Endodermal cell (in vitro differentiated cells): ENCODE results near the gene GPHN. TPM values are rescaled to one million over a fixed set of nuclear protein-coding genes. Genes with fewer than 3 reads are reported as not detected.

ENCODE experiments used
- DNase-seq: peaks from one replicate; pipeline ENCODE4 v3.0.0-alpha.2; 2017
- H3K27ac ChIP-seq: 2 replicates; pipeline ENCODE4 v1.5.1; 2013; ENCODE audit warnings: mild to moderate bottlenecking, low read depth, low read length, moderate library complexity
- H3K27me3 ChIP-seq: 2 replicates; pipeline ENCODE4 v1.6.1; 2013; ENCODE audit warnings: mild to moderate bottlenecking, low read length, moderate library complexity; ENCODE audit not compliant: insufficient read depth, control insufficient read depth, poor library complexity, severe bottlenecking
- H3K36me3 ChIP-seq: 2 replicates; pipeline ENCODE4 v1.7.0; 2013; ENCODE audit warnings: mild to moderate bottlenecking, low read length, moderate library complexity; ENCODE audit not compliant: control insufficient read depth, insufficient read depth
- H3K4me1 ChIP-seq: one replicate; pipeline ENCODE4 v1.7.0; 2013; ENCODE audit warnings: low read length; ENCODE audit not compliant: control insufficient read depth, insufficient read depth
- H3K4me3 ChIP-seq: 2 replicates; pipeline ENCODE4 v1.5.1; 2013; ENCODE audit warnings: mild to moderate bottlenecking, low read length, moderate library complexity
- H3K9ac ChIP-seq: 2 replicates; pipeline ENCODE4 v1.6.1; 2013; ENCODE audit warnings: mild to moderate bottlenecking, low read length, moderate library complexity; ENCODE audit not compliant: poor library complexity, severe bottlenecking; ENCODE audit errors: extremely low read depth
- H3K9me3 ChIP-seq: 2 replicates; pipeline ENCODE4 v1.6.1; 2013; ENCODE audit warnings: mild to moderate bottlenecking, low read length, moderate library complexity; ENCODE audit not compliant: control insufficient read depth
- H3K27ac Mint-ChIP-seq: 2 replicates; pipeline ENCODE4 v1.8.0; 2020; ENCODE audit warnings: mixed read lengths
- H3K27me3 Mint-ChIP-seq: 2 replicates; pipeline ENCODE4 v1.8.0; 2021; ENCODE audit warnings: mild to moderate bottlenecking, mixed read lengths; ENCODE audit not compliant: insufficient read depth
- H3K36me3 Mint-ChIP-seq: 2 replicates; pipeline ENCODE4 v1.8.0; 2020; ENCODE audit warnings: low read depth, mixed read lengths
- H3K4me1 Mint-ChIP-seq: 2 replicates; pipeline ENCODE4 v1.8.0; 2020; ENCODE audit warnings: mixed read lengths
- H3K4me3 Mint-ChIP-seq: 2 replicates; pipeline ENCODE4 v1.8.0; 2020; ENCODE audit warnings: mild to moderate bottlenecking, moderate library complexity, mixed read lengths
- H3K9me3 Mint-ChIP-seq: 2 replicates; pipeline ENCODE4 v1.8.0; 2020; ENCODE audit warnings: mild to moderate bottlenecking, mixed read lengths
- WGBS, 2 experiments: methylation state at CpG; one replicate each; pipeline versions ENCODE4 v1.1.5 to v1.1.7; 2013; ENCODE audit warnings: missing lambda C conversion rate in 2 of 2, mixed read lengths in 1 of 2; ENCODE audit not compliant: insufficient coverage in 1 of 2, insufficient read length in 1 of 2; 5-methylcytosine and 5-hydroxymethylcytosine counted together
- total RNA-seq, 2 donors: library from RNA; stranded (reverse); fragmentation: NEBNext Ultra II Directional in 1 of 2; extraction: Animal tissue kit (Norgen Biotek cat#: 25700) in 1 of 2; gene quantifications; 2 replicates in 1 of 2; 3 replicates in 1 of 2; pipeline ENCODE4 v1.2.1, GENCODE V29; 2021
- TF ChIP-seq, protein P1 (sequence below): fragments of 200-600 bp; sonication (generic); conservative IDR thresholded peaks from 2 replicates; pipeline ENCODE4 v1.5.0; 2021; ENCODE audit warnings: antibody characterized with exemption, mild to moderate bottlenecking

GPHN gene
- total RNA-seq, 2 donors from 2014 or later = 12.4 to 15.0 TPM

DNA sequence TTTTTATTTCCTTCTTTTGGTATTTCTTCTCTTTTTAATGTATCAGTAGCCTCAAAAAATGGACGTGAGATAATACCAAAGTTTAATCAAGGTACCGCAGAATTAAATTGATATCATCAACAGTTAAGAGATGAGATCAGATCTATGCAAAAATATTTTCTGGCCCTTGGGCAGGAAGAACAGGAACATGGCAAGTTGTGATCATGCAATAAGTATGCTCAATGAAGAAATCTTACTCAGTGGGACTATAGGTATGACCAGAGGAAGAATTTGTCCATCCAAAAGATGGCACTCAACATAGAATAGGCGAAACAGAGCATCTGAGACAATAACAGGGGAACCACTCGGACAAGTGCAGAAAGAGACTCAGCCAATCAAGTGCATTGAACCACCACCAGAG, 680.4 kb downstream of the GPHN start:
- Histone ChIP-seq H3K27me3 (no peaks in the 10 kb centered on the region), H3K4me3 (no peak overlapping the region), H3K9me3 (no peaks in the 10 kb centered on the region), H3K27ac (no peak overlapping the region), H3K9ac (no peak overlapping the region), H3K36me3 (no peaks in the 10 kb centered on the region), H3K4me1 (no peaks in the 10 kb centered on the region)
- TF ChIP-seq, protein P1, sequence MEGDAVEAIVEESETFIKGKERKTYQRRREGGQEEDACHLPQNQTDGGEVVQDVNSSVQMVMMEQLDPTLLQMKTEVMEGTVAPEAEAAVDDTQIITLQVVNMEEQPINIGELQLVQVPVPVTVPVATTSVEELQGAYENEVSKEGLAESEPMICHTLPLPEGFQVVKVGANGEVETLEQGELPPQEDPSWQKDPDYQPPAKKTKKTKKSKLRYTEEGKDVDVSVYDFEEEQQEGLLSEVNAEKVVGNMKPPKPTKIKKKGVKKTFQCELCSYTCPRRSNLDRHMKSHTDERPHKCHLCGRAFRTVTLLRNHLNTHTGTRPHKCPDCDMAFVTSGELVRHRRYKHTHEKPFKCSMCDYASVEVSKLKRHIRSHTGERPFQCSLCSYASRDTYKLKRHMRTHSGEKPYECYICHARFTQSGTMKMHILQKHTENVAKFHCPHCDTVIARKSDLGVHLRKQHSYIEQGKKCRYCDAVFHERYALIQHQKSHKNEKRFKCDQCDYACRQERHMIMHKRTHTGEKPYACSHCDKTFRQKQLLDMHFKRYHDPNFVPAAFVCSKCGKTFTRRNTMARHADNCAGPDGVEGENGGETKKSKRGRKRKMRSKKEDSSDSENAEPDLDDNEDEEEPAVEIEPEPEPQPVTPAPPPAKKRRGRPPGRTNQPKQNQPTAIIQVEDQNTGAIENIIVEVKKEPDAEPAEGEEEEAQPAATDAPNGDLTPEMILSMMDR = no peak
- H3K9me3 Mint-ChIP-seq = no peaks in the 10 kb centered on the region
- no peak for DNase-seq
- H3K27me3 Mint-ChIP-seq = peaks cover 2% of the 10 kb centered on the region
- no peaks in the 10 kb centered on the region for H3K36me3 Mint-ChIP-seq
- H3K27ac Mint-ChIP-seq = no peak overlapping the region
- H3K4me3 Mint-ChIP-seq = no peak overlapping the region
- WGBS, 2 experiments = 82 to 86% methylated on average over 4 of the region's 4 CpGs
- H3K4me1 Mint-ChIP-seq = peaks cover 3% of the 10 kb centered on the region

DNA sequence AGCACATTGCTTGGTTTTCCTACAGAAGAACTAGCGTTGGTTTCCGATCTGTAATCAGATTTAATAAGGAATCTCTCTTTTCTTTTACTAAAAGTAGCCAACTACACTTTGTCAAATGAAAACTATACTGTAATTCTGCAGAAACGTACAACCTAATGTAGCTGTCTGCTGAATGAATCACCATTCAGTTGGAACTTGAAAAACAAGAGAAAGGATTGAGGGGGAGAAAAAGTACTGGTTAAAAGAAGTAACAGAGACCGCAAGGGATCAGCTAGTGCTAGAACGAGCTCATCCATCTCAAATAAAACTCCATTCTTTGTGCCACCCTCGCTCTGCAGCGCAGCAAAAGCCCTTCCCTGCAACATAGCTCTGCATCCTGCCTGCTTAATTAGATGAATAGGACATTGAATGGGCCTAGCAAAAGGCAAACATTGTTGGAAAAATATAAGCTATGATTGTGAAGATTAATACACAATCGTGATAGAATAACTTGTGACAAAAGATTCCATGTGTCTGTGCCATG, 683.9 kb downstream of the GPHN start:
- WGBS, 2 experiments = 88 to 92% methylated on average over 6 to 8 of the region's 8 CpGs
- TF ChIP-seq, protein P1 = no peak
- Mint-ChIP-seq H3K36me3 (no peaks in the 10 kb centered on the region), H3K27me3 (peaks cover 2% of the 10 kb centered on the region), H3K4me1 (peaks cover 3% of the 10 kb centered on the region), H3K27ac (no peak overlapping the region), H3K9me3 (no peaks in the 10 kb centered on the region), H3K4me3 (no peak overlapping the region)
- H3K9me3 ChIP-seq = no peaks in the 10 kb centered on the region
- no peaks in the 10 kb centered on the region for H3K36me3 ChIP-seq
- DNase-seq = no peak
- H3K4me3 ChIP-seq = no peak overlapping the region
- no peaks in the 10 kb centered on the region for H3K27me3 ChIP-seq
- H3K4me1 ChIP-seq = no peaks in the 10 kb centered on the region
- no peak overlapping the region for H3K9ac ChIP-seq
- no peak overlapping the region for H3K27ac ChIP-seq

DNA sequence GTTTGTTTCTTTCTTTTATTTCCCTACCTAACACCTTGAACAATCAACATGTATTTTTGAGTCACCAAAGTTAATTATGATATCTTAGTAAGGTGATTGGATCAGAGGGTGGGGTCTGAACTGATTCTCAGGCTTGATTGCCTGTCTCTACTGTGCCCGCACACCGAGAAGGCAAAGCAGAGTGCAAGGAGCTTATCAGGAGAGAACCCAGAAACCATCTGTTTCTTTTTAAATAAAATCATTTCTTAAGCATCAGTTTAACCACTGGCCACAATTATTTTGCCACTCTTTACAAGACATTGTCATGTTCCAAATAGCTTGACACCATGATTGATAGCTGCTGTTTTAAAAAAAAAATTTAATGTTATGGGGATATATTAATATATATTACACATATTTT, 684.4 kb downstream of the GPHN start:
- H3K4me1 ChIP-seq = no peaks in the 10 kb centered on the region
- TF ChIP-seq, protein P1 = no peak
- H3K9me3 ChIP-seq = no peaks in the 10 kb centered on the region
- no peak overlapping the region for H3K4me3 ChIP-seq
- H3K4me3 Mint-ChIP-seq = no peak overlapping the region
- H3K9me3 Mint-ChIP-seq = no peaks in the 10 kb centered on the region
- H3K36me3 Mint-ChIP-seq = no peaks in the 10 kb centered on the region
- H3K27me3 Mint-ChIP-seq = peaks cover 2% of the 10 kb centered on the region
- H3K27ac Mint-ChIP-seq = no peak overlapping the region
- WGBS, 2 experiments = 98% methylated on average over 2 of the region's 2 CpGs; no CpG with 5 or more reads in 1 of the 2 experiments
- no peak overlapping the region for H3K27ac ChIP-seq
- no peaks in the 10 kb centered on the region for H3K36me3 ChIP-seq
- no peaks in the 10 kb centered on the region for H3K27me3 ChIP-seq
- H3K4me1 Mint-ChIP-seq = peaks cover 3% of the 10 kb centered on the region
- DNase-seq = no peak
- no peak overlapping the region for H3K9ac ChIP-seq
